ENCODE measurements around the gene ARMC7.
"Not testable (repeated sequence)": the region's sequence is repeated elsewhere in the genome, so short reads cannot be mapped to it uniquely, and the experiment has no call there.

Gene ARMC7

GRCh38 chr17:75130059-75130631 lies 20.4 kb downstream of the ARMC7 start:
- DNase-seq: no peak

GRCh38 chr17:75130632-75131277 lies 21.0 kb downstream of the ARMC7 start:
- DNase-seq: peak; percentile 72

DNA sequence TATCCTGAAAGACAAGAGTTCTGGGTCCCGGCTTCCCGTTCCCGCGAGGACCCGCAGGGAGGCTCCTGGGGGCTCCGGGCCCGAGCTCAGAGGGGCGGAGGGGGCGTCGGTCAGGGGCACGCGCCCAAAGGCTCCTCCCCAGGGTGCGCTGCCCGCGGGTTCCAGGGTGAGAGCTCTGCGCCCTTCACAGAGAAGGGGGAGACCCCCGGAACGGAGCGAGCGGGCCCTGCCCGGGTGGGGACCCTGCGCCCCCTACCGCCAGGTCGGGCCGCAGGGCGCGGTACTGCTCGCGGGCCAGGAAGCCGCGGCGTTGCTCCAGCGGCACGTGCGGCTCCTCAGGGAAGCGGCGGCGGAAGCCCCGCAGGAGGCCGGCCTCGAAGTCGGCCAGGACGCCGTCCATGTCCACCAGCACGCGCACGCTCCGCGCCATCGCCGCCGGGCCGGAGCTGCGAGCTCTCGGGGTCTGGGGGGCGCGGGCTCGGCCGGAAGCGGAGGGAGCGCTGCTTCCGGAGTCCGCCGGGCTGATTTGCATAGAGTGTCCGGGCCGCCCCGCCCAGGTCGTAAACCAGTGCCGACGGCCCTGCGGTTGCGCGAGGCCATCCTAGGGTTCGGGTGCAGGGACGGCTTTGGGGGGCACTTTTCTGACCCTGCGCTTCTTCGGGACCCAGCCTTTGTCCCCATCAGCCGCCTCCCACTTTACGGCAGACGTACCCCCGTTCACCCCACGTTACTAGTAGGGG lies 21.7 kb downstream of the ARMC7 start, which contains the start of gene NT5C:
Gene NT5C, minus strand, starts transcription at position 465 of the 740 bp plus-strand sequence. Its CDS starts 35 bp downstream, at position 430.
- DNase-seq: peak; percentile 85

- not testable (repeated sequence) for DNase-seq
Measured at GRCh38 chr17:75132018-75133000, 22.5 kb downstream of the ARMC7 start.

DNA sequence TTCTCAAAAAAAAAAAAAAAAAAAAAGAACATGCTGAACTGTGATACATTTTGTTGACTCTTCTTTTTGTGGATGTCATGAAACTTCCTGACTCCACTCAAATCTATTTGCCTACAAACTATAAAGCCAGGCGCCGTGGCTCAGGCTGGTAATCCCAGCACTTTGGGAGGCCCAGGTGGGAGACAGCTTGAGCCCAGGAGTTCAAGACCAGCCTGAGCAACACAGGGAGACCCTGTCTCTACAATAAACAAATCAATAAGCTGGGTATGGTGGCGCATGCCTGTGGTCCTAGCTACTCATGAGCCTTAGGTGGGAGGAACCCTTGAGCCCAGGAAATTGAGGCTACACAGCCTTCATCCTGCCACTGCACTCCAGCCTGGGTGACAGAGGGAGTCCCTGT lies 23.2 kb downstream of the ARMC7 start:
- no peak for DNase-seq

GRCh38 chr17:75133607-75134347 lies 24.0 kb downstream of the ARMC7 start:
- not testable (repeated sequence) for DNase-seq

DNA sequence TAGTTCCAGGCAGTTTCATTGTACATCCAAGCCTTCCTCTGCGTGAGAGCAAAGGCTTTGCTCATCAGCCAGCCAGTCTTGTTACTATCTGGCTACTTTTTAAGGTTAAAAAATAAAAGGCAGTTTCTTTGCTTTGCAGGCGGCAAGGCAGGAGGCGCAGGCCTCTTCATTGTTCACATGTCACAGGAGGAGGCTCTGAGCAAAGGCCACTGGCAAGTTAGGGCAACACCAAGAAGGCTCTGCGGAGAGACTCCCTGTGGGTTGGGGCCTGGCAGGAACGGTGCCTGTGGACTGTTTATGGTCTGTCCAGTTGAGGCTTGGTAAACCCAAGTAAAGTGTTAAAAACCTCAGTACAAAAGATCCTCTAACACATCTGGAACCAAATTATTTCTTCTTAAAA lies 25.7 kb downstream of the ARMC7 start:
- DNase-seq: no peak

- DNase-seq: no peak
Measured at GRCh38 chr17:75135946-75136345, 26.2 kb downstream of the ARMC7 start.

- not testable (repeated sequence) for DNase-seq
Measured at GRCh38 chr17:75137762-75138161, 28.0 kb downstream of the ARMC7 start.

- no peak for DNase-seq
Measured at GRCh38 chr17:75138519-75138918, 28.8 kb downstream of the ARMC7 start.

- no peak for DNase-seq
Measured at GRCh38 chr17:75142236-75142971, 32.6 kb downstream of the ARMC7 start.

DNA sequence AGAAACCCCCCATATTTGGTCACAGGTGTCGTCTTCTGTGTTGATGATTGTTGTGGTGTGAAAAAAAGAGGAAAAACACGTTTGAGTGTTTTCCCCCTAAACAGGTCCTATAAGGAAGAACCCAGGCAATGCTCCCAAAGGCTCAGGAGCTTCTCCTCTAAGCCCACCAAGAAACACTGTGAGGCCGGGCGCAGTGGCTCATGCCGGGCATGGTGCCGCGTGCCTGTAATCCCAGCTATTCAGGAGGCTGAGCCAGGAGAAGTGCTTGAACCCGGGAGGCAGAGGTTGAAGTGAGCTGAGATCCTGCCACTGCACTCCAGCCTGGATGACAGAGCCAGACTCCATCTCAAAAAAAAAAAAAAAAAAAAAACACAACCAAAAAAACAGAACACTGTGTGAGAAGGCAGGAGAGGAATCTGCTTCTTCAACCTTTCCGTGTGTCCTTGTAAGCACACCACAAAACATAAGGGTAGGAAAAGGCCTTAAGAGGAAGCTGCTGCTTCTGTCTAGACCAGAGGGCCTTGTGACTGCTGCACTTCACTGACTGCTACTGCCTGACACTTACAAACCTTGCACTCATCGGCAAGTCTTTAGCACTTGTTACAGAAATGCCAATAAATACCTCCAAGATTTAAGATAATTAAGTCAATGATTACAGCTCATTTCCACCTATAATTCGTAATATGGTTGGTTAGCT lies 35.2 kb downstream of the ARMC7 start:
- no peak for DNase-seq

DNA sequence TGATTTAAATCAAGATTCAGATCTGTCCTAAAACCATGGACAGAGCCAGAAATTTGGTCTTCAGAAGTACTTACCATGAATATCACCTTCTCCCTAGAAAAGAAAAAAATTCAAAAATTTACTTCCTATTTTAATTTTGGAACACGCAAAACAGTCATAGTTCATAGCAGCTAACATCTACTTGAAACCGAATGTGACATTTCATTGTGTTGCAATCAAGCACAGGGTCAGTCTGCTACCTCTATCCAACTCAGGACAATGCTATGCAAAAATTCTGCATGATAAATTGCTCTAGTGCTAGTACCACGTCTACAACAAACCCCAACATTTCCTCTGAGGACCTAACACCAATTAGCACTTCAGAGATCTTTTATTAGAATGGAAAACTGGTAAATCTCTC lies 36.8 kb downstream of the ARMC7 start:
- no peak for DNase-seq

DNA sequence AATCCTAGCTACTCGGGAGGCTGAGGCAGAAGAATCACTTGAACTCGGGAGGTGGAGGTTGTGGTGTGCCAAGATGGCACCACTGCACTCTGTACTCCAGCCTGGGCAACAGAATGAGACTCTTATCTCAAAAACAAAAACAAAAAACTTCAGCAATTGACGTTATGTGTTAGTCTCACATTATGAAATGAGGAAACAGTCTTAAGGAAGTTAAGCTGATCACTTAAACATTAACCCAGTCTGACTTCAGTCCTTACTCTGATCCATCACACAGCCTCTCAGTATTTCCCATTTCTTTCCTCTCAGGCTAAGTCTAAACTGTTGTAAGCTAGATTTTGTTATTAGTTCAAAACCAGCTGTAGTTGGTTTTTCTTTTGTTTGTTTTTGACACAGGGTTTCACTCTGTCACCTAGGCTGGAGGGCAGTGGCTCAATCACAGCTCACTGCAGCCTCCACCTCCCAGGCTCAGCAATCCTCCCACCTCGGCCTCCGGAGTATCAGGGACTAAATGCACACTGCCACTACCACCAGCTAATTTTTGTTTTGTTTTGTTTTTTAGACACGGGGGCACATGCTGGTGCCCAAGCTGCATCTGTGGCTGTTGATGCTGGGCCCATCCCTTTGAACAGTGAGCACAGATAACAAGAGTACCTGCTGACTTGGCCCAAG lies 38.2 kb downstream of the ARMC7 start:
- DNase-seq: no peak

GRCh38 chr17:75151930-75152329 lies 42.2 kb downstream of the ARMC7 start:
- no peak for DNase-seq

DNA sequence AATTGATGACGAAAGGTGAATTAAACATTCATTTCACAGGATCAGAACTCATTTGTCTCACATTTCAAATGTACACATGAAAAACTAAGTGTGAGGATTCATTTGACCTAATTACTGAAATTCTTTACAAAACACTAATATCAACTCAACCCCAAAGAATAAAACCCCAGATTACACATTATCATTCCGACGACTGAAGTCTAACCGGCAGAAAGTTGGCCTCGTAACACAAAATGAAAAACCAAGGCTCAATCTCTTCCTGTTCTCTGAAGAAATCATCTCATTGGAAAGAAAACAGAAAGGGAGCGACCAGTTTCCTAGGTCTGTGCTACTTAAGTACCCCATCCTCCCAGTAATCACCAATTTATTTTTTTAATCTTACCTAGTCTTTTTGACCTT lies 42.8 kb downstream of the ARMC7 start:
- no peak for DNase-seq

DNA sequence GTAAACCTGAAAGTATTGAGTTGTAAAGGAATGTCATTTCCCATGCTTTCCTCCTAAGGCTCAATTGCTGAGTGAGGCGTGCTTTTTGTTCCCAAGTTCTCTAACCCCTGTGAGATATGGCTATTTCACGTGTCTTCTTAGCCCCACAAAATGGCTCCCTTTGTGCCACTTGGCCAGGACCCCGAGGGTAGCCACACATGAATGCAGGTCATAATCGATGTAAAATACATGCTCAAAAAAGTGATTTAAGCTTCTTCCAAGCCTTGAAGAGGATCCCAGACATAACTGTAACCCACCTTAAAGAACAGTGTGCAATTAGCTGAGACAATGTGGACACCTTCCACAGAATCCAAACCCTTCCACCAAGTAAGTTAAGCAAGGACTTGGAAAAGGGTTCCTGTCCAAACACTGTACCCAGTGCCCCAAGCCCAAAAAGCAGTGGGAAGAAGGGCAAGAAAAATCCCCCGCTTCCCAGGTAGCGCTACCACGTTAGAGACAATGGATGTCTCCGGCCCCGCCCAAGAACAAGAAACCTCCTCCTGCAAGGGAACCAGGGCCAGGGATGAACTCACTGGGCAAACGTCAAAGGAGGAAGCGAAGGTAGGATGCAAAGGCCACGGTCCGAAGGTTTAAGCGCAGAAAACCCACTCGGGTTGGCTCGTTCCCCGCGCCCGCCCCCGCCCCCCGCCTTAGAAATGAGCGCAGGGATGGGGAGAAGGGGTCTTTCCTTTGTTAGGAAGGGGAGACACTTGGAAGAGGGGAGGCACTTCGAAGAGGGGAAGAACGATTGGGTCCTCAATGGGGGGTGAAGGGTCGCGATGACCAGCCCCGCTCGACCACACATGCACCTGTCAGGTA lies 43.4 kb downstream of the ARMC7 start:
- DNase-seq: no peak

- DNase-seq: no peak
Measured at GRCh38 chr17:75153780-75154194, 44.0 kb downstream of the ARMC7 start.

All from fibroblast of skin of scalp (primary cell).